Measurements from ENCODE around the gene KIAA2012.
"Not testable (repeated sequence)": the region's sequence is repeated elsewhere in the genome, so short reads cannot be mapped to it uniquely, and the experiment has no call there.

The KIAA2012 gene

GRCh38 chr2:202133200-202133908 is 60.3 kb downstream of the KIAA2012 start:
- Histone ChIP-seq H4K20me1 (ENCODE audit: insufficient read depth, low read length) (no peaks in the 10 kb centered on the region), H2AFZ (ENCODE audit: low read depth, low read length) (no peak overlapping the region), H3K27ac (ENCODE audit: low read length) (no peak overlapping the region), H3K79me2 (ENCODE audit: insufficient read depth, low read length) (no peaks in the 10 kb centered on the region), H3K27me3 (ENCODE audit: insufficient read depth, low read length, poor library complexity) (no peaks in the 10 kb centered on the region), H3K4me1 (ENCODE audit: insufficient read depth, low read length) (no peaks in the 10 kb centered on the region), H3K36me3 (ENCODE audit: insufficient read depth, low read length) (no peaks in the 10 kb centered on the region), H3K4me2 (ENCODE audit: insufficient read depth, low read length) (no peak overlapping the region), H3K9me3 (ENCODE audit: insufficient read depth, low read length, severe bottlenecking) (no peaks in the 10 kb centered on the region), H3K4me3 (ENCODE audit: low read depth in 1 of 2, low read length in 2 of 2) (no peak overlapping the region), H3K9ac (ENCODE audit: low read depth, low read length) (no peak overlapping the region)
- no peak for DNase-seq
- no peak for TF ChIP-seq CTCF (IDR thresholded peaks at IDR 0.05; ENCODE audit: borderline replicate concordance, extremely low read depth, low read length, poor library complexity, severe bottlenecking)
- no peak for TF ChIP-seq EZH2 (IDR thresholded peaks at IDR 0.05; ENCODE audit: borderline replicate concordance, low read depth, low read length, severe bottlenecking)
- no peak for ATAC-seq (ENCODE audit: insufficient read depth, low read depth)

DNA sequence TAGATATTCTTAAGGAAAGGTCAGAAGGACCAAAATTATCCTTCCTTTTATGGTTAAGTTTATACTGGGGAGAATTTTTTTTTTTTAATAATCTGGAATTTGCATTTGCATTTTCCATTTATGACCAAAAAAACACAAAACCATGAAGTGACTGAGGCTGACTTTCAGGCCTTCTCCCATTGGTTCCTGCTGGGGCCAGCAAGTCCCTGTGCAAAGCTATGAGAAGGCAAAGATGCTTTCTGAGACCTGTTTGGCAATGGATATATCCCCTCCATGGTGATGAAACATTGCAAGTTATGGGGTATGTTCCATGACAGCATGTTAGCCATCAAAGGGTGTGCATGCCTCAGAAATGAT is 60.8 kb downstream of the KIAA2012 start:
- H3K4me1 ChIP-seq (ENCODE audit: insufficient read depth, low read length) = no peaks in the 10 kb centered on the region
- H3K4me3 ChIP-seq (ENCODE audit: low read depth in 1 of 2, low read length in 2 of 2) = no peak overlapping the region
- H4K20me1 ChIP-seq (ENCODE audit: insufficient read depth, low read length) = no peaks in the 10 kb centered on the region
- no peak overlapping the region for H3K27ac ChIP-seq (ENCODE audit: low read length)
- H3K27me3 ChIP-seq (ENCODE audit: insufficient read depth, low read length, poor library complexity) = no peaks in the 10 kb centered on the region
- no peak overlapping the region for H3K9ac ChIP-seq (ENCODE audit: low read depth, low read length)
- H3K36me3 ChIP-seq (ENCODE audit: insufficient read depth, low read length) = no peaks in the 10 kb centered on the region
- no peak overlapping the region for H3K4me2 ChIP-seq (ENCODE audit: insufficient read depth, low read length)
- no peak for DNase-seq
- H3K79me2 ChIP-seq (ENCODE audit: insufficient read depth, low read length) = no peaks in the 10 kb centered on the region
- no peaks in the 10 kb centered on the region for H3K9me3 ChIP-seq (ENCODE audit: insufficient read depth, low read length, severe bottlenecking)
- no peak for TF ChIP-seq EZH2 (IDR thresholded peaks at IDR 0.05; ENCODE audit: borderline replicate concordance, low read depth, low read length, severe bottlenecking)
- TF ChIP-seq CTCF (IDR thresholded peaks at IDR 0.05; ENCODE audit: borderline replicate concordance, extremely low read depth, low read length, poor library complexity, severe bottlenecking) = no peak
- H2AFZ ChIP-seq (ENCODE audit: low read depth, low read length) = no peak overlapping the region
- ATAC-seq (ENCODE audit: insufficient read depth, low read depth) = no peak

DNA sequence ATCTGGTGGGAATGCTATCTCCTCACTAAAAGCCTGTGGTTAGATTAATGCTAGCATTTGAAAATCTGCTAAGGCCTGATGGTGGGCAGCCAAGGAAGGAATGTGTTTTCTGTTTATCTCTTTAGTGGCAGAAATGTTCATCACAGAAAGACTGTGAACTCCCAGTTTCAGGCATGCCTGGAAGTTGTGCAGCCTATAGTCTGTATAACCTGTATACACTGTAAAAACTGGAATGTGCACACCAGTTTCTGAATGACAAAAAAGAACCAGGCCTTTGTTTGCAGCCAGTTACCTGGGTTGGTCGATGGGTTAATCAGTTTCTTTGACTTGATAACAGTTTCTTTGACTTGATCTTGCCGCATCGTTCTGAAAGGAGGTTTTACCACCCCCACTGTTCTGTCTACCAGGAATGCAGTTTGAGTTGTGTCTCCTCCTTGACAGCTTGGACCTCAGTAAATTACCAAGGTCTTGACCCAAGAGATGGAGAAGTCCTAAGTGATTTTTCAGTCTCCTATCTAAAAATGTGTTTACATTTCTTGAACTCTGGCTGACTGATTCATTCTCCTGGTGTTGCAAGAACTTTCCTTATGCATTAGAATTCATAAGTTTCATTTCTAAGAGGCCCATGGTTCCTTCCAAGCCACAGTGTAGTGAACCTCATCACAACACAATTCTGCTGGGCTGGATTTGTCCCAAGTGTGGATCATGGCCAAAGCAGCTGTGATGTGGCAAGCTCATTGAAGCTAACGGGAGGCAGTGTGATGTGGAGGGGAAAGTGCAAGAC is 62.2 kb downstream of the KIAA2012 start:
- Histone ChIP-seq H4K20me1 (ENCODE audit: insufficient read depth, low read length) (no peaks in the 10 kb centered on the region), H3K27ac (ENCODE audit: low read length) (no peak overlapping the region), H3K4me1 (ENCODE audit: insufficient read depth, low read length) (no peaks in the 10 kb centered on the region), H3K79me2 (ENCODE audit: insufficient read depth, low read length) (no peaks in the 10 kb centered on the region), H3K4me3 (ENCODE audit: low read depth in 1 of 2, low read length in 2 of 2) (no peak overlapping the region), H3K27me3 (ENCODE audit: insufficient read depth, low read length, poor library complexity) (no peaks in the 10 kb centered on the region), H3K36me3 (ENCODE audit: insufficient read depth, low read length) (no peaks in the 10 kb centered on the region), H3K9me3 (ENCODE audit: insufficient read depth, low read length, severe bottlenecking) (no peaks in the 10 kb centered on the region), H2AFZ (ENCODE audit: low read depth, low read length) (no peak overlapping the region), H3K9ac (ENCODE audit: low read depth, low read length) (no peak overlapping the region), H3K4me2 (ENCODE audit: insufficient read depth, low read length) (no peak overlapping the region)
- ATAC-seq (ENCODE audit: insufficient read depth, low read depth) (no peak), DNase-seq (no peak)
- TF ChIP-seq EZH2 (IDR thresholded peaks at IDR 0.05; ENCODE audit: borderline replicate concordance, low read depth, low read length, severe bottlenecking) (no peak), CTCF (IDR thresholded peaks at IDR 0.05; ENCODE audit: borderline replicate concordance, extremely low read depth, low read length, poor library complexity, severe bottlenecking) (no peak)

GRCh38 chr2:202136039-202136438 is 63.0 kb downstream of the KIAA2012 start:
- not testable (repeated sequence) for H3K79me2 ChIP-seq (ENCODE audit: insufficient read depth, low read length); H2AFZ ChIP-seq (ENCODE audit: low read depth, low read length); DNase-seq; H3K4me3 ChIP-seq (ENCODE audit: low read depth in 1 of 2, low read length in 2 of 2); H3K36me3 ChIP-seq (ENCODE audit: insufficient read depth, low read length); H4K20me1 ChIP-seq (ENCODE audit: insufficient read depth, low read length); H3K9ac ChIP-seq (ENCODE audit: low read depth, low read length); ATAC-seq (ENCODE audit: insufficient read depth, low read depth); H3K4me1 ChIP-seq (ENCODE audit: insufficient read depth, low read length); H3K9me3 ChIP-seq (ENCODE audit: insufficient read depth, low read length, severe bottlenecking); H3K27me3 ChIP-seq (ENCODE audit: insufficient read depth, low read length, poor library complexity); H3K27ac ChIP-seq (ENCODE audit: low read length); H3K4me2 ChIP-seq (ENCODE audit: insufficient read depth, low read length)

Data from DND-41 (cell line).